H1 (cell line): ENCODE measurements around the gene CACNG3. TPM values are rescaled to one million over a fixed set of nuclear protein-coding genes. Genes with fewer than 3 reads are reported as not detected.

Experiments
- CTCF ChIA-PET: fragments of 300-600 bp; sonication (Branson Sonifier 250); formaldehyde crosslinking; loops from one replicate; lab custom pipeline; 2021; ENCODE audit not compliant: partially characterized antibody; lab: Charles Lee
- POLR2A ChIA-PET: fragments of 300-600 bp; sonication (Branson Sonifier 250); formaldehyde crosslinking; loops from one replicate; lab custom pipeline; 2021; ENCODE audit warnings: inconsistent platforms; ENCODE audit not compliant: partially characterized antibody; lab: Charles Lee
- DNase-seq, 2 experiments: peaks; one replicate each; pipeline versions ENCODE4 v3.0.0 to v3.0.0-alpha.2; 2010 to 2022; ENCODE audit warnings: low spot score in 2 of 2, low read depth in 1 of 2, mixed read lengths in 1 of 2
- FAIRE-seq: peaks from 2 replicates; lab custom pipeline; 2011; peaks lifted over from hg19 to GRCh38; lab: Jason Lieb, UNC
- H2AFZ ChIP-seq: 2 replicates; pipeline ENCODE4 v1.8.1; 2012; ENCODE audit warnings: low read length, inconsistent platforms
- H2AK5ac ChIP-seq: 2 replicates; pipeline ENCODE4 v1.6.1; 2013; ENCODE audit warnings: low read depth, low read length
- H2BK120ac ChIP-seq: replicated peaks from 2 replicates; pipeline ENCODE3; 2013; ENCODE audit warnings: low read depth, low read length, inconsistent platforms
- H2BK12ac ChIP-seq: 2 replicates; pipeline ENCODE4 v1.6.1; 2013; ENCODE audit warnings: low read depth, low read length
- H2BK15ac ChIP-seq: 2 replicates; pipeline ENCODE4 v1.6.1; 2013; ENCODE audit warnings: low read length
- H2BK20ac ChIP-seq: 2 replicates; pipeline ENCODE4 v1.6.1; 2013; ENCODE audit warnings: low read length
- H2BK5ac ChIP-seq: 2 replicates; pipeline ENCODE4 v1.6.1; 2013; ENCODE audit warnings: low read depth, low read length
- H3K14ac ChIP-seq: 2 replicates; pipeline ENCODE4 v1.6.1; 2013; ENCODE audit warnings: inconsistent platforms; ENCODE audit not compliant: insufficient read length
- H3K18ac ChIP-seq: 2 replicates; pipeline ENCODE4 v1.6.1; 2013; ENCODE audit warnings: low read length; ENCODE audit errors: extremely low read depth
- H3K23ac ChIP-seq: 2 replicates; pipeline ENCODE4 v1.6.1; 2013; ENCODE audit warnings: inconsistent platforms; ENCODE audit not compliant: insufficient read length
- H3K23me2 ChIP-seq: 2 replicates; pipeline ENCODE4 v1.6.1; 2013; ENCODE audit warnings: low read depth, low read length
- H3K27ac ChIP-seq: 2 replicates; pipeline ENCODE4 v1.6.1; 2011; ENCODE audit warnings: low read depth, low read length, inconsistent platforms
- H3K27me3 ChIP-seq, 4 experiments: replicated peaks in 1 of 4; 1 replicate in 1 of 4; 2 replicates in 3 of 4; pipeline versions ENCODE4 v1.6.1 to v1.8.1; 2011 to 2013; ENCODE audit warnings: low read length in 3 of 4, mild to moderate bottlenecking in 3 of 4, inconsistent platforms in 2 of 4, mixed read lengths in 2 of 4, moderate library complexity in 1 of 4; ENCODE audit not compliant: control insufficient read depth in 3 of 4, insufficient read depth in 3 of 4; ENCODE audit errors: extremely low read depth in 1 of 4
- H3K36me3 ChIP-seq, 4 experiments: 2 replicates each; pipeline versions ENCODE4 v1.6.1 to v1.8.1; 2011 to 2013; ENCODE audit warnings: mild to moderate bottlenecking in 4 of 4, low read length in 3 of 4, moderate library complexity in 2 of 4, control low read depth in 1 of 4, inconsistent platforms in 1 of 4; ENCODE audit not compliant: insufficient read depth in 4 of 4, control insufficient read depth in 2 of 4
- H3K4ac ChIP-seq: replicated peaks from 2 replicates; pipeline ENCODE3; 2013; ENCODE audit warnings: low read length, low read depth, mixed read lengths, inconsistent platforms; ENCODE audit not compliant: insufficient read length
- H3K4me1 ChIP-seq, 4 experiments: replicated peaks in 1 of 4; 1 replicate in 1 of 4; 2 replicates in 3 of 4; pipeline versions ENCODE4 v1.6.1 to v1.8.1; 2011 to 2013; ENCODE audit warnings: low read length in 3 of 4, inconsistent platforms in 2 of 4, mixed read lengths in 1 of 4; ENCODE audit not compliant: insufficient read depth in 4 of 4, control insufficient read depth in 3 of 4
- H3K4me2 ChIP-seq, 2 experiments: 2 replicates each; pipeline versions ENCODE4 v1.6.1 to v1.8.1; 2011 to 2013; ENCODE audit warnings: low read depth in 2 of 2, low read length in 2 of 2, control low read depth in 1 of 2, inconsistent platforms in 1 of 2, mild to moderate bottlenecking in 1 of 2; ENCODE audit not compliant: insufficient read depth in 1 of 2
- H3K4me3 ChIP-seq, 4 experiments: fragments of 200-600, 300-600 bp in 1 of 4; sonication (generic), shearing (Covaris generic), sonication (Bioruptor Twin) in 1 of 4; 2 replicates each; pipeline versions ENCODE4 v1.5.1 to v1.8.1; 2011 to 2016; ENCODE audit warnings: low read length in 4 of 4, low read depth in 3 of 4, control low read depth in 2 of 4, inconsistent platforms in 2 of 4, mild to moderate bottlenecking in 2 of 4, mixed read lengths in 1 of 4, moderate library complexity in 1 of 4; ENCODE audit not compliant: insufficient read depth in 2 of 4; ENCODE audit errors: extremely low read depth in 1 of 4
- H3K56ac ChIP-seq: replicated peaks from 2 replicates; pipeline ENCODE3; 2013; ENCODE audit warnings: low read depth, mild to moderate bottlenecking, mixed read lengths, low read length, inconsistent platforms; ENCODE audit not compliant: insufficient read length
- H3K79me1 ChIP-seq: 2 replicates; pipeline ENCODE4 v1.6.1; 2013; ENCODE audit warnings: low read depth, low read length, control low read depth
- H3K79me2 ChIP-seq, 2 experiments: 2 replicates each; pipeline versions ENCODE4 v1.6.1 to v1.8.1; 2012 to 2013; ENCODE audit warnings: low read length in 2 of 2, mild to moderate bottlenecking in 2 of 2, inconsistent platforms in 1 of 2; ENCODE audit not compliant: insufficient read depth in 2 of 2, control insufficient read depth in 1 of 2
- H3K9ac ChIP-seq, 4 experiments: replicated peaks in 1 of 4; 1 replicate in 1 of 4; 2 replicates in 3 of 4; pipeline versions ENCODE4 v1.6.1 to v1.8.1; 2011 to 2013; ENCODE audit warnings: low read depth in 3 of 4, low read length in 3 of 4, control low read depth in 2 of 4, mild to moderate bottlenecking in 2 of 4, moderate library complexity in 2 of 4, inconsistent platforms in 1 of 4; ENCODE audit errors: extremely low read depth in 1 of 4
- H3K9me3 ChIP-seq, 2 experiments: 2 replicates each; pipeline versions ENCODE4 v1.6.1 to v1.8.1; 2012 to 2013; ENCODE audit warnings: mild to moderate bottlenecking in 2 of 2, moderate library complexity in 2 of 2, control low read depth in 1 of 2, inconsistent platforms in 1 of 2, low read depth in 1 of 2, low read length in 1 of 2, mixed read lengths in 1 of 2; ENCODE audit not compliant: insufficient read depth in 2 of 2
- H4K20me1 ChIP-seq, 2 experiments: replicated peaks in 1 of 2; 2 replicates each; pipeline versions ENCODE3 to v1.8.1; 2011 to 2013; ENCODE audit warnings: inconsistent platforms in 2 of 2, low read length in 2 of 2, mild to moderate bottlenecking in 1 of 2; ENCODE audit not compliant: insufficient read depth in 2 of 2, control insufficient read depth in 1 of 2
- H4K5ac ChIP-seq: 2 replicates; pipeline ENCODE4 v1.6.1; 2013; ENCODE audit warnings: low read length, low read depth, mixed read lengths, inconsistent platforms; ENCODE audit not compliant: insufficient read length
- H4K8ac ChIP-seq: 2 replicates; pipeline ENCODE4 v1.8.0; 2013; ENCODE audit warnings: mild to moderate bottlenecking, moderate library complexity, low read length, inconsistent platforms; ENCODE audit not compliant: insufficient read depth; ENCODE audit errors: extremely low read depth
- H4K91ac ChIP-seq: replicated peaks from 2 replicates; pipeline ENCODE3; 2013; ENCODE audit warnings: low read length, mixed read lengths, inconsistent platforms; ENCODE audit not compliant: insufficient read length
- FOSL1 ChIP-seq: IDR thresholded peaks from 2 replicates; pipeline ENCODE4 v1.6.1; 2011; ENCODE audit warnings: mild to moderate bottlenecking, low read depth, low read length, moderate library complexity; ENCODE audit not compliant: insufficient read depth
- SIN3A ChIP-seq, 2 experiments: IDR thresholded peaks in 1 of 2; conservative IDR thresholded peaks in 1 of 2; 2 replicates each; pipeline ENCODE4 v1.6.1; 2011 to 2012; ENCODE audit warnings: low read length in 2 of 2, improper control_type of control experiment in 1 of 2, low read depth in 1 of 2, mild to moderate bottlenecking in 1 of 2
- WGBS, 2 experiments: shearing (Covaris generic) in 1 of 2; methylation state at CpG; one replicate each; pipeline versions ENCODE4 v1.1.6 to v1.1.7; 2013 to 2015; ENCODE audit warnings: low lambda C conversion rate in 2 of 2, mixed read lengths in 2 of 2, inconsistent platforms in 1 of 2, low coverage in 1 of 2, missing lambda C conversion rate in 1 of 2; ENCODE audit not compliant: insufficient replicate concordance in 2 of 2, insufficient coverage in 1 of 2, insufficient read length in 1 of 2; ENCODE audit errors: extremely low coverage in 1 of 2, missing lambda C conversion rate in 1 of 2; 5-methylcytosine and 5-hydroxymethylcytosine counted together
- polyA plus RNA-seq, 7 experiments: library from polyadenylated mRNA; depleted of rRNA in 3 of 7; stranded (reverse) in 5 of 7; unstranded in 2 of 7; fragments of >200 nt in 5 of 7; fragments of 200-250 nt in 2 of 7; gene quantifications; 1 replicate in 5 of 7; 2 replicates in 1 of 7; 4 replicates in 1 of 7; pipeline versions ENCODE4 v1.2.1 to v1.2.3, GENCODE V29; 2011 to 2013; ENCODE audit warnings: missing spikeins in 2 of 7, mixed read lengths in 2 of 7
- total RNA-seq: library from RNA; stranded (reverse); fragmentation: NEBNext Ultra II Directional; extraction: Animal tissue kit (Norgen Biotek cat#: 25700); gene quantifications from 2 replicates; pipeline ENCODE4 v1.2.1, GENCODE V29; 2021

Gene CACNG3
- total and polyA plus RNA-seq, 2 of the 8 experiments (the other 6 are each of a cell fraction or from before 2014, with no cell fraction given), result 0.12 TPM; not detected in 1

GRCh38 chr16:24328835-24329452, 72.8 kb downstream of the CACNG3 start:
- Histone ChIP-seq H3K23me2 (no peaks in the 10 kb centered on the region), H4K20me1 (no peaks in the 10 kb centered on the region), H3K9ac (no peak overlapping the region), H3K14ac (no peak overlapping the region), H3K4me3 (no peak overlapping the region), H2AK5ac (no peak overlapping the region), H3K56ac (no peak overlapping the region), H4K8ac (no peak overlapping the region), H3K79me2 (no peaks in the 10 kb centered on the region), H2BK5ac (no peak overlapping the region), H4K91ac (no peak overlapping the region), H3K79me1 (no peaks in the 10 kb centered on the region), H3K4me2 (no peak overlapping the region), H2BK12ac (no peak overlapping the region), H2BK15ac (no peak overlapping the region), H3K36me3 (no peaks in the 10 kb centered on the region), H3K4me1 (no peaks in the 10 kb centered on the region), H3K18ac (no peak overlapping the region), H3K4ac (no peak overlapping the region), H2BK120ac (no peak overlapping the region), H2AFZ (no peak overlapping the region), H3K9me3 (no peaks in the 10 kb centered on the region), H2BK20ac (no peak overlapping the region), H3K27ac (no peak overlapping the region), H4K5ac (no peak overlapping the region), H3K23ac (no peak overlapping the region), H3K27me3 (no peaks in the 10 kb centered on the region; a peak in 2 of 7 replicates)
- DNase-seq (no peak), FAIRE-seq (no peak)
- TF ChIP-seq SIN3A (conservative IDR thresholded peaks at IDR 0.05 in 1 of 2, IDR thresholded peaks at IDR 0.05 in 1 of 2; ENCODE audit: low read depth in 1 of 2, low read length in 2 of 2), result no peak
- no peak for TF ChIP-seq FOSL1
- ChIA-PET POLR2A (no interaction called here), CTCF (interaction anchor here (1.3 to 2.7 kb wide), 2 partner anchors 14 to 170 kb away, joined by 3 to 8 read pairs; no protein-coding TSS in a partner anchor)
- 76% methylated on average over 12 of the region's 14 CpGs; no CpG with 5 or more reads in 1 of the 2 experiments for WGBS, 2 experiments
